ENCODE data around the gene HIVEP3. TPM values are rescaled to one million over a fixed set of nuclear protein-coding genes. Genes with fewer than 3 reads are reported as not detected.

The HIVEP3 gene
- total RNA-seq, 8 experiments from 2014 or later, result 3.1 to 8.0 (median 4.6) TPM

GRCh38 chr1:41515778-41516167 lies 402.9 kb downstream of the HIVEP3 start:
- ATAC-seq (replicated peaks in 6 of 8), result no peak
- WGBS, 10 experiments, result 0 to 25% (median 16%) methylated on average over 1 to 5 of the region's 6 CpGs; no CpG with 5 or more reads in 5 of the 10 experiments
- Histone ChIP-seq H3K27ac (no peak overlapping the region), H3K4me3 (no peak overlapping the region), H3K4me1 (replicated peaks in 1 of 2) (peaks cover 9 to 12% of the 10 kb centered on the region in 2 donors)
- in situ Hi-C loops (cut with MboI; ENCODE audit: low pct_unique_long_range_greater_than_20kb in 2 of 9, low sequenced_read_pairs in 9 of 9, unreplicated experiment in 9 of 9), result no loop called here

GRCh38 chr1:41515131-41515678 lies 403.5 kb downstream of the HIVEP3 start:
- Histone ChIP-seq H3K4me3 (no peak overlapping the region), H3K4me1 (replicated peaks in 1 of 2) (peaks cover 9 to 12% of the 10 kb centered on the region in 2 donors), H3K27ac (no peak overlapping the region)
- in situ Hi-C loops (cut with MboI; ENCODE audit: low pct_unique_long_range_greater_than_20kb in 2 of 9, low sequenced_read_pairs in 9 of 9, unreplicated experiment in 9 of 9), result no loop called here
- WGBS, 10 experiments, result 45 to 100% (median 94%) methylated on average over 1 to 5 of the region's 5 CpGs; no CpG with 5 or more reads in 4 of the 10 experiments
- ATAC-seq (replicated peaks in 6 of 8), result peak in 1 of 8 experiments; percentile 8

DNA sequence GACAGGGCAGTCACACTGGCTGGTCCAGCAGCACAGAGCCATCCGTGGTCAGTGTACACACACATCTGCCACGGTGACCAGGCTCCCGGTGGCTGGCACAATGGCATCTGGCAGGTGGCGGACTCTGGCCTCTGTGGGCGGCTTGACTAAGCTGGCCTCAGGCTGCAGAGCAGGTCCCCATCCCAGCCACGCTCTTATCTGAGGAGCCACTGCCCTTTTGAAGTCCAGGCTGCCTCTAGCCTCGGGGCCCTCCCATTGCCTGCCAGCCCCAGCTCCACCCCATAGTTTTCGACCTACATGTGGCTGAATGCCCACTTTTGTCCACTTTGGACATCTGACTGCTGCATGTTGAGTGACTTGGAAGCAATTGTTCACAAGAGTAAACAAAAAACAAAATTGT lies 404.3 kb downstream of the HIVEP3 start:
- no peak overlapping the region for H3K4me3 ChIP-seq
- in situ Hi-C loops (cut with MboI; ENCODE audit: low pct_unique_long_range_greater_than_20kb in 2 of 9, low sequenced_read_pairs in 9 of 9, unreplicated experiment in 9 of 9), result no loop called here
- no peak overlapping the region for H3K27ac ChIP-seq
- 40 to 100% (median 91%) methylated on average over 1 to 8 of the region's 8 CpGs; no CpG with 5 or more reads in 4 of the 10 experiments for WGBS, 10 experiments
- ATAC-seq (replicated peaks in 6 of 8), result peak in 1 of 8 experiments; percentile 4
- peaks cover 9 to 12% of the 10 kb centered on the region in 2 donors for H3K4me1 ChIP-seq (replicated peaks in 1 of 2)

DNA sequence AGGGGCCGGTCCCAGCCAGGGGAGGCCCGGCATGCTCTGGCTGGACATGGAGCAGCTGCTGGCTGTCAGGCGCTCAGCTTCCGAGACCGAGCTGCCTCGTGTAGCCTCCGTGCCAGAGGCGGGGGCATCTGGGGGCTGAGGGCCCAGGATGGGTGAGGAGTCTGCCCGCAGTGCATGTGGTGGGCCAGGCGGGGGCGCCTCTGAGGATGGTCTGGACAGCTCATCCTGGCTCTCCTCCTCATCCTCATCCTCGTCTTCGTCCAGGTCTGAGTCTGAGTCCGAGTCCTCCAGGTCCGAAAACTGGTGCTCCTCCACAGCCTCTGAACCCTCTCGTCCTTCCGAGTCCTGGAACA lies 405.4 kb downstream of the HIVEP3 start:
- ATAC-seq (replicated peaks in 6 of 8), result no peak

DNA sequence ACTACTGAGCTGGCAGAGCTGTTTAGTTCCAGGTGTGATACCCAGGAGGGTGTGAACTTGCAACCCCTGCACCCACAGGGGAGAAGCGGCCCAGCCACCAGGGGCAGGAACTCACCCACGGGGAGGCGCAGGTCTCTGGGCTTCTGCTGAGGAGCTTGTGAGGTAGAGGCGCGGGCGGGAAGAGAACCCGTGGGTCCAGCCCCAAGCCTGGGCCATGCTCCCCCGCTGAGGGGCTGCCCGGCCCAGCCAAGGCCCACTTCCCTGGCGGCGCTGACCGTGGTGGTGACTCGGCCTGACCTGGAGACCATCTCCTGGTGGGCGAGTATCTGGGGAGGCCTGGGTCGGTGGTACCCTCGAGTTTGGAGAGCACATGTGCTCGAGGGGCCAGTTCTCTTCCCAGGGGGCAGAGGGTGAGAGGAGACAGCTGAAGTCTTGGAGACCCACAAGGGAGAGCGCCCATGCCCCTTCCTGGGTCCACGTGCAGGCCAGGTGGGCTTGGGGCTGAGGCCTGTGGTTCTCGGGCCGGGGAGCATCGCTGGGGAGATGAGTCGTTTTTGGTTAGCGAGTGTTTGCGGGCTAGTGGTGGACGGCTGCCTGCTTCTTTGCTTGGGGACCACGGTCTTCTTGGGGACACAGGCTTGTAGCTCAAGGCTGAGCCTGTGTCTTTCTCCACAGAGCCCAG lies 405.9 kb downstream of the HIVEP3 start:
- WGBS, 10 experiments, result 90 to 100% (median 99%) methylated on average over 2 to 10 of the region's 27 CpGs; no CpG with 5 or more reads in 6 of the 10 experiments
- Histone ChIP-seq H3K4me3 (no peak overlapping the region), H3K4me1 (replicated peaks in 1 of 2) (peaks cover 9 to 12% of the 10 kb centered on the region in 2 donors), H3K27ac (no peak overlapping the region)
- in situ Hi-C loops (cut with MboI; ENCODE audit: low pct_unique_long_range_greater_than_20kb in 2 of 9, low sequenced_read_pairs in 9 of 9, unreplicated experiment in 9 of 9), result no loop called here
- ATAC-seq (replicated peaks in 6 of 8), result no peak

More for the DNA sequence above, 405.4 kb downstream of the HIVEP3 start:
- WGBS, 10 experiments, result 40 to 100% (median 90%) methylated on average over 1 to 15 of the region's 17 CpGs; no CpG with 5 or more reads in 5 of the 10 experiments
- Histone ChIP-seq H3K27ac (no peak overlapping the region), H3K4me1 (replicated peaks in 1 of 2) (peaks cover 9 to 12% of the 10 kb centered on the region in 2 donors), H3K4me3 (no peak overlapping the region)
- in situ Hi-C loops (cut with MboI; ENCODE audit: low pct_unique_long_range_greater_than_20kb in 2 of 9, low sequenced_read_pairs in 9 of 9, unreplicated experiment in 9 of 9), result no loop called here

- in situ Hi-C loops (cut with MboI; ENCODE audit: low pct_unique_long_range_greater_than_20kb in 2 of 9, low sequenced_read_pairs in 9 of 9, unreplicated experiment in 9 of 9), result no loop called here
- H3K27ac ChIP-seq, result no peak overlapping the region
- no peak for ATAC-seq (replicated peaks in 6 of 8)
- 60 to 100% (median 90%) methylated on average over 1 to 6 of the region's 7 CpGs; no CpG with 5 or more reads in 4 of the 10 experiments for WGBS, 10 experiments
- no peak overlapping the region for H3K4me3 ChIP-seq
- peaks cover 5 to 9% of the 10 kb centered on the region in 2 donors for H3K4me1 ChIP-seq (replicated peaks in 1 of 2)
These were observed 407.5 kb downstream of the HIVEP3 start for GRCh38 chr1:41511239-41511540.

DNA sequence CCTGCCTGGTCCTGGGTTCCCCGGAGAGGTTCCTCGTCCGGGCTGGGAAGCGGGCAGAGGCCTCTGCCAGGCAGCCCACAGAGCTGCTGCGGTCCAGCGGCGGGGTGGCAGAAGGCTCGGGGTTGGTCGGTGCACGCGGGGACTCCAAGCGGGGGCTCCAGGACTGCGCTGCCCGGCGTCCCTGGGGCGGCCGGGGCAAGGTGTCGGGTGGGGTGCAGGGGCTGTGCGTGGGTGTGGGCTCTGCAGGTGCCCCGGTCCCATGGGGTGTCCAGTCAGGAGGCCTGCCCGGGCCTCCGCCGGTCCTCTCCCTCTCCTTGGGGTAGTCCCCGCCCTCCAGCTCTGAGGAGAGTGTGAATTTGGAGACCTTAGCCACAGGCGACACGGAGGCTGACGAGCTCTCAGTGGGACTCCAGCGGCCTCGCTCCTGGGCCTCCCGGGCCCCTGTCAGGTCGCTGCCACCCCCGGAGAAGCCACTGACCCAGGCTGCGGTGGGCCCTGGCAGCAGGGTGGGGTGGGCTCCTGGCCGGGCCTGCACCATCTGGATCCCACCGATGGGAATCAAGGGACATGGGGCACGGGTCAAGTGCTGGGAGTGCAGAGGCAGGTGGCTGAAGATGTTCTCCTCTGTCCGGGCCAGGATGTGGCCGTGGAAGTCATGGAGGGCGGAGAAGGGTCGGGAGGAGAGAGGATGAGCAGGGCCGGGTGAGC lies 408.0 kb downstream of the HIVEP3 start:
- H3K27ac ChIP-seq, result no peak overlapping the region
- WGBS, 10 experiments, result 94 to 100% (median 98%) methylated on average over 1 to 10 of the region's 41 CpGs; no CpG with 5 or more reads in 6 of the 10 experiments
- in situ Hi-C loops (cut with MboI; ENCODE audit: low pct_unique_long_range_greater_than_20kb in 2 of 9, low sequenced_read_pairs in 9 of 9, unreplicated experiment in 9 of 9), result no loop called here
- peaks cover 2 to 6% of the 10 kb centered on the region in 2 donors for H3K4me1 ChIP-seq (replicated peaks in 1 of 2)
- peak in 3 of 8 experiments; percentile 10 to 16 (median 13) for ATAC-seq (replicated peaks in 6 of 8)
- no peak overlapping the region for H3K4me3 ChIP-seq

DNA sequence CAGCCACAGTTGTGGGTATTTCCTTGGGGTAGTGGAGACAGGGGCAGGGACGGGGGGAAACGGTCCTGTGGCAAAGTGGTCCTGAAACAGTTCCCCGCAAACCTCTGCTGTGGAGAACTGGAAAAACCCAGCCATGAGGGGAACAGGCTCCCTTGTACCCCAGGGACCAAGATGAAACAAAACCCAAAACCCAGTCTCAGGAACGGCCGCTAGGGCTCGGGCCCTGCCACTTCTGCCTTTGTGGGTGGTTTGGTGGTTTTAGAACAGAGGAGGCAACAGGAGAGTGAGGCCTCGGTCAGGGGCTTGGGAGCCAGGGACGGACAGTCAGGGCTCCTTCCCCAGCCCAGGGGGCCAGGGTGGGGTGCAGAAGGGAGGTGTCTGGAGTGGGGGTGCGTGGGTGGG lies 409.5 kb downstream of the HIVEP3 start:
- WGBS, 10 experiments, result 84 to 100% methylated on average over 1 to 4 of the region's 9 CpGs; no CpG with 5 or more reads in 8 of the 10 experiments
- in situ Hi-C loops (cut with MboI; ENCODE audit: low pct_unique_long_range_greater_than_20kb in 2 of 9, low sequenced_read_pairs in 9 of 9, unreplicated experiment in 9 of 9), result no loop called here
- Histone ChIP-seq H3K4me1 (replicated peaks in 1 of 2) (peaks cover 0 to 3% of the 10 kb centered on the region in 2 donors), H3K27ac (no peak overlapping the region), H3K4me3 (no peak overlapping the region)
- no peak for ATAC-seq (replicated peaks in 6 of 8)

GRCh38 chr1:41508290-41508689 lies 410.4 kb downstream of the HIVEP3 start:
- H3K4me3 ChIP-seq, result no peak overlapping the region
- H3K4me1 ChIP-seq (replicated peaks in 1 of 2), result peaks cover 4 to 12% of the 10 kb centered on the region in 2 donors
- no peak overlapping the region for H3K27ac ChIP-seq
- in situ Hi-C loops (cut with MboI; ENCODE audit: low pct_unique_long_range_greater_than_20kb in 2 of 9, low sequenced_read_pairs in 9 of 9, unreplicated experiment in 9 of 9), result no loop called here
- ATAC-seq (replicated peaks in 6 of 8), result no peak
- WGBS, 10 experiments, result 47 to 83% (median 50%) methylated on average over 1 to 2 of the region's 2 CpGs; no CpG with 5 or more reads in 5 of the 10 experiments

GRCh38 chr1:41507836-41508235 lies 410.9 kb downstream of the HIVEP3 start:
- no peak for ATAC-seq (replicated peaks in 6 of 8)
- Histone ChIP-seq H3K4me1 (replicated peaks in 1 of 2) (peaks cover 9 to 14% of the 10 kb centered on the region in 2 donors), H3K27ac (no peak overlapping the region), H3K4me3 (no peak overlapping the region)
- WGBS, 10 experiments, result 17 to 100% (median 88%) methylated on average over 1 to 5 of the region's 6 CpGs; no CpG with 5 or more reads in 3 of the 10 experiments
- in situ Hi-C loops (cut with MboI; ENCODE audit: low pct_unique_long_range_greater_than_20kb in 2 of 9, low sequenced_read_pairs in 9 of 9, unreplicated experiment in 9 of 9), result no loop called here

GRCh38 chr1:41507110-41507720 lies 411.5 kb downstream of the HIVEP3 start:
- no peak overlapping the region for H3K27ac ChIP-seq
- no peak for ATAC-seq (replicated peaks in 6 of 8)
- in situ Hi-C loops (cut with MboI; ENCODE audit: low pct_unique_long_range_greater_than_20kb in 2 of 9, low sequenced_read_pairs in 9 of 9, unreplicated experiment in 9 of 9), result no loop called here
- H3K4me1 ChIP-seq (replicated peaks in 1 of 2), result peaks cover 14 to 17% of the 10 kb centered on the region in 2 donors
- WGBS, 10 experiments, result 37 to 100% (median 75%) methylated on average over 1 to 8 of the region's 13 CpGs; no CpG with 5 or more reads in 3 of the 10 experiments
- H3K4me3 ChIP-seq, result no peak overlapping the region

GRCh38 chr1:41504114-41505035 lies 414.3 kb downstream of the HIVEP3 start:
- no peak overlapping the region for H3K27ac ChIP-seq
- H3K4me3 ChIP-seq, result no peak overlapping the region
- WGBS, 10 experiments, result 0 to 100% (median 92%) methylated on average over 1 to 15 of the region's 15 CpGs; no CpG with 5 or more reads in 2 of the 10 experiments
- in situ Hi-C loops (cut with MboI; ENCODE audit: low pct_unique_long_range_greater_than_20kb in 2 of 9, low sequenced_read_pairs in 9 of 9, unreplicated experiment in 9 of 9), result no loop called here
- ATAC-seq (replicated peaks in 6 of 8), result peak in 6 of 8 experiments; percentile 17 to 61 (median 38)
- H3K4me1 ChIP-seq (replicated peaks in 1 of 2), result peaks cover 14 to 17% of the 10 kb centered on the region in 2 donors
